Peyer's patch (tissue), 4 donors: ENCODE measurements around the gene TES.

Source experiments
- CTCF ChIP-seq, 6 experiments: fragments of 450-650 bp in 4 of 6; fragments of 200-600 bp in 2 of 6; sonication (generic) in 1 of 6; IDR thresholded peaks; one replicate each; pipeline ENCODE4 v1.5.1; 2017 to 2019; ENCODE audit warnings: antibody characterized with exemption in 6 of 6, mild to moderate bottlenecking in 3 of 6, moderate library complexity in 1 of 6
- POLR2A ChIP-seq, 2 donors: fragments of 450-650 bp; IDR thresholded peaks; one replicate each; pipeline ENCODE4 v1.5.1; 2017; ENCODE audit warnings: antibody characterized with exemption in 2 of 2, mild to moderate bottlenecking in 2 of 2, moderate library complexity in 2 of 2

- TF ChIP-seq POLR2A (IDR thresholded peaks at IDR 0.05) (no peak), CTCF (IDR thresholded peaks at IDR 0.05) (no peak)
Observed at GRCh38 chr7:116230191-116231005, 20.1 kb downstream of the TES start.
